Nephron (organoid): Measurements from ENCODE around the gene PPFIBP2.
A peak's percentile ranks its signal among the peaks of the same experiment; 100 is the strongest.

Experiments
- H3K27ac Mint-ChIP-seq, 3 experiments: 2 replicates each; pipeline ENCODE4 v1.8.0; 2020; ENCODE audit warnings: mixed read lengths in 3 of 3, mild to moderate bottlenecking in 2 of 3, moderate library complexity in 1 of 3
- H3K27me3 Mint-ChIP-seq: 2 replicates; pipeline ENCODE4 v1.8.0; 2021; ENCODE audit warnings: low read depth, mild to moderate bottlenecking, moderate library complexity, mixed read lengths
- H3K36me3 Mint-ChIP-seq: 2 replicates; pipeline ENCODE4 v1.8.0; 2020; ENCODE audit warnings: low read depth, mixed read lengths
- H3K4me1 Mint-ChIP-seq: 2 replicates; pipeline ENCODE4 v1.8.0; 2020; ENCODE audit warnings: mixed read lengths
- H3K4me3 Mint-ChIP-seq, 3 experiments: 2 replicates each; pipeline ENCODE4 v1.8.0; 2020; ENCODE audit warnings: mild to moderate bottlenecking in 3 of 3, mixed read lengths in 3 of 3, moderate library complexity in 2 of 3
- H3K9me3 Mint-ChIP-seq: 2 replicates; pipeline ENCODE4 v1.8.0; 2020; ENCODE audit warnings: mixed read lengths
- CTCF ChIP-seq, 3 experiments: fragments of 200-600 bp; sonication (generic); IDR thresholded peaks; one replicate each; pipeline ENCODE4 v1.5.0; 2021; ENCODE audit warnings: antibody characterized with exemption in 3 of 3; ENCODE audit not compliant: unreplicated experiment in 3 of 3

PPFIBP2 gene

GRCh38 chr11:7675631-7676030 is 161.8 kb downstream of the PPFIBP2 start:
- peaks cover 51% of the 10 kb centered on the region for H3K4me1 Mint-ChIP-seq
- H3K27ac Mint-ChIP-seq: peak overlapping the region in 1 of 3 experiments; percentile 6
- no peaks in the 10 kb centered on the region for H3K36me3 Mint-ChIP-seq
- no peaks in the 10 kb centered on the region for H3K9me3 Mint-ChIP-seq
- peak overlapping the region; percentile 25 to 90 (median 54) for H3K4me3 Mint-ChIP-seq
- H3K27me3 Mint-ChIP-seq: peaks cover 20% of the 10 kb centered on the region
- TF ChIP-seq CTCF (IDR thresholded peaks at IDR 0.05; ENCODE audit: unreplicated experiment in 3 of 3): no peak

- Mint-ChIP-seq H3K27ac (peak overlapping the region; percentile 34 to 86 (median 75)), H3K36me3 (no peaks in the 10 kb centered on the region), H3K9me3 (peaks cover 2% of the 10 kb centered on the region), H3K27me3 (peaks cover 24% of the 10 kb centered on the region), H3K4me3 (no peak overlapping the region), H3K4me1 (peaks cover 45% of the 10 kb centered on the region)
- no peak for TF ChIP-seq CTCF (IDR thresholded peaks at IDR 0.05; ENCODE audit: unreplicated experiment in 3 of 3)
These were observed 163.3 kb downstream of the PPFIBP2 start for GRCh38 chr11:7677071-7677470.

GRCh38 chr11:7677796-7678201 is 164.0 kb downstream of the PPFIBP2 start:
- Mint-ChIP-seq H3K4me1 (peaks cover 38% of the 10 kb centered on the region), H3K27me3 (peaks cover 17% of the 10 kb centered on the region), H3K4me3 (peak overlapping the region in 1 of 3 experiments; percentile 34), H3K27ac (peak overlapping the region; percentile 34 to 86 (median 75)), H3K9me3 (peaks cover 2% of the 10 kb centered on the region), H3K36me3 (no peaks in the 10 kb centered on the region)
- no peak for TF ChIP-seq CTCF (IDR thresholded peaks at IDR 0.05; ENCODE audit: unreplicated experiment in 3 of 3)

- no peak overlapping the region for H3K27ac Mint-ChIP-seq
These were observed 169.8 kb downstream of the PPFIBP2 start for GRCh38 chr11:7683571-7683970.

GRCh38 chr11:7686761-7687160 is 173.0 kb downstream of the PPFIBP2 start:
- Mint-ChIP-seq H3K36me3 (no peaks in the 10 kb centered on the region), H3K9me3 (no peaks in the 10 kb centered on the region), H3K4me3 (no peak overlapping the region), H3K27ac (no peak overlapping the region), H3K4me1 (peaks cover 3% of the 10 kb centered on the region), H3K27me3 (peaks cover 6% of the 10 kb centered on the region)
- TF ChIP-seq CTCF (IDR thresholded peaks at IDR 0.05; ENCODE audit: unreplicated experiment in 3 of 3): no peak

More at GRCh38 chr11:7683571-7683970, 169.8 kb downstream of the PPFIBP2 start:
- TF ChIP-seq CTCF (IDR thresholded peaks at IDR 0.05; ENCODE audit: unreplicated experiment in 3 of 3): no peak
- Mint-ChIP-seq H3K36me3 (no peaks in the 10 kb centered on the region), H3K4me3 (no peak overlapping the region), H3K4me1 (no peaks in the 10 kb centered on the region), H3K9me3 (peaks cover 2% of the 10 kb centered on the region), H3K27me3 (peaks cover 11% of the 10 kb centered on the region)

GRCh38 chr11:7687386-7687785 is 173.6 kb downstream of the PPFIBP2 start:
- Mint-ChIP-seq H3K9me3 (no peaks in the 10 kb centered on the region), H3K4me1 (peaks cover 9% of the 10 kb centered on the region)

More at GRCh38 chr11:7687386-7687785, 173.6 kb downstream of the PPFIBP2 start:
- no peak overlapping the region for H3K27ac Mint-ChIP-seq
- peaks cover 6% of the 10 kb centered on the region for H3K27me3 Mint-ChIP-seq
- H3K36me3 Mint-ChIP-seq: no peaks in the 10 kb centered on the region
- no peak for TF ChIP-seq CTCF (IDR thresholded peaks at IDR 0.05; ENCODE audit: unreplicated experiment in 3 of 3)
- no peak overlapping the region for H3K4me3 Mint-ChIP-seq
